Stromal cell of bone marrow (primary cell): ENCODE measurements around the gene CMSS1.

ENCODE experiments used
- DNase-seq: peaks from one replicate; pipeline ENCODE4 v3.0.0-alpha.2; 2012; ENCODE audit warnings: low read depth

The CMSS1 gene

GRCh38 chr3:100107221-100107814 is 289.7 kb downstream of the CMSS1 start:
- no peak for DNase-seq

GRCh38 chr3:100108464-100109079 is 290.9 kb downstream of the CMSS1 start:
- DNase-seq, result no peak

GRCh38 chr3:100110162-100110561 is 292.5 kb downstream of the CMSS1 start:
- no peak for DNase-seq

GRCh38 chr3:100111728-100112127 is 294.1 kb downstream of the CMSS1 start:
- DNase-seq, result no peak

GRCh38 chr3:100113723-100114412 is 296.2 kb downstream of the CMSS1 start:
- DNase-seq, result no peak

- DNase-seq, result no peak
Measured at GRCh38 chr3:100114413-100115030, 296.9 kb downstream of the CMSS1 start, which contains the start of gene FILIP1L. Gene FILIP1L (minus strand): TSS chr3:100114501.

GRCh38 chr3:100117093-100117492 is 299.4 kb downstream of the CMSS1 start:
- no peak for DNase-seq

- DNase-seq, result no peak
Measured at GRCh38 chr3:100120012-100120411, 302.4 kb downstream of the CMSS1 start.

- no peak for DNase-seq
Measured at GRCh38 chr3:100120693-100121092, 303.0 kb downstream of the CMSS1 start.

- no peak for DNase-seq
Measured at GRCh38 chr3:100122321-100122720, 304.7 kb downstream of the CMSS1 start.

GRCh38 chr3:100123112-100123511 is 305.4 kb downstream of the CMSS1 start:
- no peak for DNase-seq

GRCh38 chr3:100124201-100124761 is 306.6 kb downstream of the CMSS1 start:
- no peak for DNase-seq

GRCh38 chr3:100125161-100125938 is 307.7 kb downstream of the CMSS1 start:
- DNase-seq, result no peak

- DNase-seq, result no peak
Measured at GRCh38 chr3:100127792-100128191, 310.1 kb downstream of the CMSS1 start.

GRCh38 chr3:100128565-100128964 is 310.9 kb downstream of the CMSS1 start:
- no peak for DNase-seq

GRCh38 chr3:100129941-100130340 is 312.3 kb downstream of the CMSS1 start:
- DNase-seq, result no peak

GRCh38 chr3:100131241-100131640 is 313.6 kb downstream of the CMSS1 start:
- DNase-seq, result no peak

GRCh38 chr3:100136921-100137320 is 319.3 kb downstream of the CMSS1 start:
- DNase-seq, result peak; percentile 49

GRCh38 chr3:100140976-100141375 is 323.3 kb downstream of the CMSS1 start:
- no peak for DNase-seq

GRCh38 chr3:100141586-100141985 is 323.9 kb downstream of the CMSS1 start:
- no peak for DNase-seq

GRCh38 chr3:100144255-100144866 is 326.7 kb downstream of the CMSS1 start:
- no peak for DNase-seq
